AG09319 (cell line): ENCODE results near the gene WNT8A.

Source experiments
- DNase-seq: peaks from one replicate; pipeline ENCODE4 v3.0.0-alpha.2; 2010; ENCODE audit warnings: low read depth; ENCODE audit errors: extremely low read depth
- CTCF ChIP-seq: IDR thresholded peaks from 2 replicates; pipeline ENCODE4 v1.5.1; 2011; ENCODE audit warnings: low read depth, mild to moderate bottlenecking, inconsistent platforms, low read length, moderate library complexity

Gene WNT8A

DNA sequence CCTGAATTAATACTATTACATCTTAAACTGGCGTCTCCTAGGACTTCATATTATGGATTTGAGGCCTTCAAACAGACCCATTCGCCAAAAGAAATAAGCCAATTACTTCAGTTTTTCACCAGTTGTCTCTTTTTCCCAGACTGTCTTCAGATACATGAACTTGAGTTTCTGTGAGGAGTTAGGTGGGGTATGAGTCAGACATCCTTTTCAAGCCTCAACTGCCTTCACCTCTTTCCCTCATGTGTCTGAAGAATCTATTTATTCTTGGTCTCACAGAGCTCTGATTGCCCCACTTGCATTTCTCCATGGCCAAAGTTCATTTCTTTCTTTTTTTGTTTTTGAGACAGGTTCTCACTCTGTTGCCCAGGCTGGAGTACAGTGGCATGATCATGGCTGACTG lies 12.5 kb downstream of the WNT8A start:
- no peak for DNase-seq
- no peak for TF ChIP-seq CTCF

- no peak for TF ChIP-seq CTCF
- no peak for DNase-seq
These were observed 13.4 kb downstream of the WNT8A start for GRCh38 chr5:138096997-138097828.

DNA sequence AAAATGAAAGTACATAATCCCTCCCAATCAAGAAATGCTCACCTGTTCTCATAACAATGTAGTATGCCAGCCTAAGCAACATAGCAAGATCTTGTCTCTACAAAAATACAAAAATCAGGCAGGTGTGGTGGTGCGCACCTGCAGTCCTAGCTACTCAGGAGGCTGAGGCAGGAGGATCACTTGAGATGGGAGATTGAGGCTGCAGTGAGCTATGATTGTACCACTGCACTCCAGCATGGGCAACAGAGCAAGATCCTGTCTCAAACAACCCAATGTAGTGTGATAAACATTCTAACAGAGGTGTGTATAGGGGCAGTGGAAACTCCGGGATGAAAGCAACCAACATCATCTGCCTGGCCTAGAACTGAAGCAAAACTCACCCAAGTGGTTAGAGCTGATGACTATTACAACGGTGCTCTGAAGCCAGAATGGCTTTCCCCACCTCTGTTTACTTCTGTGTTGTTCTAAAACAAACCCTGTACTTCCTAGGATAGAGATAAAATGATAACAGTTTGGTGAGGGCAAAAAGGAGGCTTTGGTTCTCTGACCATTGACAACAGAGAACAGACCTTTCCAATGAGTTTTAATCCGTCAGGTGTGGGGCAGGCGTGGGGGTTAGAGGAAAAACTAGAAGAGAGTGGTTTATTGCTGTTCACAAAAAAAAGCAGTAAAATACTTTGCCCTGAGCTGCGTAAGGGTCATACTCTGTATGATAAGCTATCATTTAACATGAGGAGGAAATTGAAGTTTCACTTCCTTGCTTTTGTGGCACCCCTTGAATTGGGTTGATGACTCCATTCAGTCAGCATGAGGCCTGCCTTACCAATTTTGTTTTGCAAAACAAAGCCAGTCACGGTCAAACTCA lies 18.9 kb downstream of the WNT8A start:
- no peak for DNase-seq
- TF ChIP-seq CTCF, result no peak

DNA sequence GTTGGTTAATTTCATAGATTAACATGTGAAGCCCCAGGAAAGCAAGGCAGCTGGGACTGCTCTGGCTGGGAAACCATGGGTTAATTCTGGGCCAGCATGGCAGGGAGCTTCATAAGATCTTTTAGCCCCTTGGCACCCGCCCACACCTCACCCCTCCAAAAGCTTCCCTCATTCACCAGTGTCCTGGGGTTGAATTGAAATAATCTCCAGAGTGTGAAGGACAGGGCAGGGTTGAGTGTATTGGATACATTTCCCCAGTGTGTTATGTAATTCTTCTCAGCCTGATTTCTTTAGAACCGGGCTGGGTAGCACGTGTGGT lies 19.4 kb downstream of the WNT8A start:
- DNase-seq, result no peak
- no peak for TF ChIP-seq CTCF

DNA sequence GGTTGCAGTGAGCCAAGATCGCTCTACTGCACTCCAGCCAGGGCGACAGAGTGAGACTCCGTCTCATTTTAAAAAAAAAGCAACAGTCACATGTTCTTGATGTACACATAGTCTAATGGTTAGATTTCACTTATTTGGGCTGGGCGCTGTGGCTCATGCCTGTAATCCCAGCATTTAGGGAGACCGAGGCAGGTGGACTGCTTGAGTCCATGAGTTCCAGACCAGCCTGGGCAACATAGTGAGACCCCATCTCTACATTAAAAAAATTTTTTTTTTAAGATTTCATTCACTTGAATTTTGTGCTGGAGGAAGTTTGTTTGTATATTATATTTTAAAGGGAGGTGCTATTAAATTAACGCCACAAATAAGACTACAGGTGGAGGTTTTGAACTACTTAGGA lies 21.9 kb downstream of the WNT8A start:
- no peak for TF ChIP-seq CTCF
- no peak for DNase-seq

DNA sequence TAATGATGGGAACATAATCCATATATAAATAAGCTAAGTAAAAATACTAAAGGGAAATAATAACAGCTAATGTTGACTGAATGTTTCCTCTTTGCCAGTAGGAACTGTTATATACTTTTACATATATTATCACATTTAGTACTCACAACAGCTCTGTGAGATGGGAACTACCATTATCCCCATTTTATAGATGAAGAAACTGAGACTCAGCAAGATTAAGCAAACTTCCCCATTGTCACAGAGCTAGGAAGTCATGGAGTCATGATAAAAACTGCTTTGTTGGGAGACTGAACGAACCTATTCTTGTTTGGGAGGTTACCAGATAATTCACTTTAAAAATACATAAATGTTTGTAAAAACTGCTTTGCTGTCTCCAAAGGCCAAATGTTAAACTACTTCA lies 23.4 kb downstream of the WNT8A start:
- DNase-seq, result no peak
- no peak for TF ChIP-seq CTCF
